HG03558 (cell line): ENCODE data around the gene BCAR3.
A peak's percentile ranks its signal among the peaks of the same experiment; 100 is the strongest.

ENCODE experiments used
- ATAC-seq: cut with Tn5 transposase; IDR thresholded peaks from one replicate; pipeline ENCODE4 v1.9.1; 2021; ENCODE audit warnings: moderate number of reproducible peaks; ENCODE audit not compliant: unreplicated experiment; ENCODE audit errors: extremely low read depth

BCAR3 gene

GRCh38 chr1:93620172-93620840 lies 61.3 kb downstream of the BCAR3 start:
- ATAC-seq = no peak

DNA sequence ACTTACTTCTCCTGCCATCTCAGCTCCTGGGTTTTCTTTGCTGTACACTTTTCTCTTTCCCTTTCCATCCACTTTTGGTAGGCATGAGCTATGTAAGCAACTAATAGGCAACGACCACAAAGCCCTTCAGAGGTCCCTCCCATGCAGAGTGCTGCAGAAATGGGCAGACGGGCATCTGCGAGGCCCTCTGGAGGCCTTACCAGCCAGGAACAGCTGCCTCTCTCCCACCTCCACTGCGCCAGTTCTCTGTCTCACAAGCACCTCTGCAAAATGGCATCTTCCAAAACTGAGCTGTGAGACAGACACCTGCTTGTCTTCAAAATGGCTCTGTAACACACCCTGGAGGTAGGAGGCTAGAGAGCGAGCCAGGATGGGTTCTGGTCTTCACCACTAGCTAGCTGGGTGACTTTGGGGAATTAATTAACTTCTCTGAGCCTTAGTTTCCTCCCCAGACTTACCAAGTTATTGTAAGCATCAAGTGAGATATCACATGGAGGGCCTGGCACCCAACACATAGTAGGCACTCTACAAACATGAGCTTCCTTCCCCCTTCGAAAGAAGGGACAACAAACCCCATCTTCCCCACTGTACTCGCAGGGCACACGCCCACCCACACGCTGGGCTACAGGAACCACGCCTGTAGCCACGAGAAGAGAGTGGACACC lies 62.0 kb downstream of the BCAR3 start:
- no peak for ATAC-seq

DNA sequence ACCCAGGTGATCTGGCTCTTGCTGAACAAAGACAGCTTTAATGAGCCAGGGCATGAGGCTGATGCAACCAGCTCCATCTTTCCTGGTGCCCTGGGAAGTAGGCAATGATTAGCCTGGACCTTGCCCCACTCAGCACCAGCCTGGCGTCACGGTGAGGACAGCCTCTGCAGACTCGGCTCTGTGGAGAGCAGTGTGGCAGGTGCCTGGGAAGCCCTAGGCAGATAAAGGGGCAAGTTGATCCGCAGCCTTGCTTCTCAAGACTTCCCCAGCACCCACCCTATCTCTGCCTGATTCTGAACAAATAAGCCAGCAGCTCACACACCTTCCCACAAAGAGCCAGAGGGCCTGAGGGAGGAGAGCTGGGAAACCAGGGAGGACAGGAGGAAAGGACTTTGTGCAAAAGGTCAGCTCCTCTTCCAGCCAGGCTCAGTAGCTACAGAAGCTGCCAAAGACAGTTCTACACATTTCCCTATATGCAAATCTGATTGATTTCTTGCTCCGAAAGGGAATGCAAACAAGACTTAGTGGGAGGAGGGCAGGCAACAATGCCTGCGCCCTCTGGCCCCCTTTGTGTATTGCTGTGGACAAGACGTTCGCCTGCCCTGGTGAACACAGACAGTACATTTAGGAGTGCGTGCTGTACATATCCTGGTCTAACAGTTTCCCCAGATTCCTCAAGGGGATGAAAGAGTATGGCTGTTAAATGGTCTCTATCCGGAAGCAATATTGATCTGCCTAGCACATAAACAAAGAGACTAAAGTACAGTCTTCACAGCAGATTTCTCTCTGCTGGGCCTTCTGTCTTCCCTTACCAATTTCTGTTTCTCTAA lies 63.8 kb downstream of the BCAR3 start:
- ATAC-seq = no peak

- ATAC-seq = no peak
Measured at GRCh38 chr1:93616996-93617669, 64.5 kb downstream of the BCAR3 start.

GRCh38 chr1:93616221-93616995 lies 65.2 kb downstream of the BCAR3 start:
- ATAC-seq = no peak

- peak; percentile 70 for ATAC-seq
Measured at GRCh38 chr1:93615582-93616150, 66.0 kb downstream of the BCAR3 start.

GRCh38 chr1:93614986-93615581 lies 66.6 kb downstream of the BCAR3 start:
- ATAC-seq = peak; percentile 23

DNA sequence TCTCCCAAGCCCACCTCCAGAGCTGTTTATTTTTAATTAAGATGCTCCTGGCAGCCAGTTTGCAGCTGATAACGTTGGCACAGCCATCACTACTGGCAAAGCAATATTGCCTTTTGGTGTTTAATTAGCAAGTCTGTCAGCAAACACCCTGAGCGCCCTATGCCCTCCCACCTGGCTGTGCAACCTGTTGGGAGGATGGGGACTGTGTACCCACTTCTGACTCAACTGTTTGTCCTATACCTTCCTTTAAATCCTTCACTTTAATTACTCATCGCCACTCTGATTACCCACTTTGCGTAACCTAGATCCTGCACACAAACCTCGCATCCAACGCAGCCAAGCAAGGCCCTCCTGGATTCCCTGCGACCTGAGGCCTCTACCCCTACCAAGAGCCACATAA lies 67.1 kb downstream of the BCAR3 start:
- no peak for ATAC-seq

GRCh38 chr1:93613898-93614297 lies 67.7 kb downstream of the BCAR3 start:
- ATAC-seq = no peak

DNA sequence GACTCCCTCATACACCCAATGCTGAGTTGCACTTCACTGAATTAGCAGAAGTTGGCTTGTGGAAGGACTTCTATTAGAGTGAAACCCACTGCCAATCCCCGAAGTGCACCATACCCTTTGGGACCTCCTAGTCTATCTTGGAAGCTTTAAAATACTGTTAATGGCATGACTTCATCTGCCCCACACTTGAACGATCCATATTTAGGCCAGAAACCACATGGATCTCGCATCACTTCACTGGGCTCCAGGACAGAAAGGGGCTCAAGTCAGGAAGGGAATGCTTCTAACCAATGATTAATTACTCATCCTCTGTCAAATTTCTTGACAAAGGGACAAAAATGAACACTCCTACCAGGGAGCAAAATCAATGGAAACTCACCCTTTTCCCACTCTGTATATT lies 69.1 kb downstream of the BCAR3 start:
- no peak for ATAC-seq

GRCh38 chr1:93611668-93612067 lies 70.0 kb downstream of the BCAR3 start:
- ATAC-seq = no peak

DNA sequence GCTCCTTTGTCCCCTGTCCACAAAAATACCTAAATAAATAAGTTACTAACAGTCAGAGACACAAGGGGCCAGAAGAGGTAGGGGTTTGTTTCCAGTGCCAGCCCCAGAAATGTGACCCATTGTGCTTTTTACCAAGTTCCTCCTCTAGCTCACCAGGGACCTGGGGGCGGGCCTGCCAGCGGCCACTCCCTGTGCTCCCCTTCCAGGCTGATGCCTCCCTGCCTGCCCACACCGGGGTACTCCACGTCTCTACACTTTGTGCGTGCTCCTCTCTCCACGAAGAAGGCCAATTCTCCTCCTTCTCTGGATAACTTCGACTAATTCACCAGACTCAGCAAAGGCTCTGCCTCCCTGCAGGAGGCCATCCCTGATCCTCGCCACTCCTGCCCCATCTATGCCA lies 72.1 kb downstream of the BCAR3 start:
- ATAC-seq = no peak

DNA sequence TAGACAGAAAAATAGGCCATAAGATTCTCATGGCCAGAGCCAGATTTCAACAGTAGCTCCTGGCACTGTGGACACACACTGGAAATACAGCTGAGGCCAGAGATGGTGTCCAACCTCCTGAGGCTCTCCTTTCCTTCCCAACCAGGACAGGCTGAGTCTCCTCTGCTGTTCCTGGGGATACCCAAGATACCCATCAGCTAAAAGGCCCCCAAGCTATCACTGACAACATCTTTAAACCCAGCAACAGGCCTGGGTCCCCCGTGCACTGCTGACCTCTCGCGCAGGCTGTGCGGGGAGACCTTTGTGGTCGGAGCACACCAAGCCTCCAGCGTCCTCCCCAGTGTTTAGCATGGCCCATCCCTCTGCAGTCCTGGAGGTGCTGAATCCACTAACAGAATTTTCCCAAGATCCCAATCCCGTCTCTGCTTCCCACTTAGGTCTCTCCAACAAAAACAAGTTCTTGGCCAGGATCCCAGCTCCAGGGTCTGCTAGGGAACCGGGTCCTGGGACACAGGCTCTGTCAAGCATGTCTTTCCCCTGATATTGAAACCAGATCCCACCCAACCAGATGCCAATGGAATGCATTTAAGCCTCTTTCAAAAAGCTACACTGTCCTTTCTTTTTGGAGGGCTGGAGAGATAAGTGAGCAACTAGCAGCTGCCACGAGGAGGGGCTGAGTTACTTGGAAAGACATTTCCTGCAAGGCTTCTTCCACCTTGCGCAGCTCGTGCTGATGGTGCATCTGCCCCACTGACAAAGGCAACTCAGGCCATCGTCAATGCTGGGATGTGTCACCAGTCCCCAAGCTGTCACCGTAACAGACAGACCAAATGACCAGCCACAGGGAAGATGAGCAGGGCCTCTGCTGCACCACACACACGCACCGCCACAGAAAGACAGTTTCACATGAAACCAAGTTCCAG lies 73.2 kb downstream of the BCAR3 start:
- no peak for ATAC-seq

- peak; percentile 88 for ATAC-seq
Measured at GRCh38 chr1:93607814-93608186, 73.8 kb downstream of the BCAR3 start.

GRCh38 chr1:93605812-93606512 lies 75.7 kb downstream of the BCAR3 start:
- no peak for ATAC-seq

DNA sequence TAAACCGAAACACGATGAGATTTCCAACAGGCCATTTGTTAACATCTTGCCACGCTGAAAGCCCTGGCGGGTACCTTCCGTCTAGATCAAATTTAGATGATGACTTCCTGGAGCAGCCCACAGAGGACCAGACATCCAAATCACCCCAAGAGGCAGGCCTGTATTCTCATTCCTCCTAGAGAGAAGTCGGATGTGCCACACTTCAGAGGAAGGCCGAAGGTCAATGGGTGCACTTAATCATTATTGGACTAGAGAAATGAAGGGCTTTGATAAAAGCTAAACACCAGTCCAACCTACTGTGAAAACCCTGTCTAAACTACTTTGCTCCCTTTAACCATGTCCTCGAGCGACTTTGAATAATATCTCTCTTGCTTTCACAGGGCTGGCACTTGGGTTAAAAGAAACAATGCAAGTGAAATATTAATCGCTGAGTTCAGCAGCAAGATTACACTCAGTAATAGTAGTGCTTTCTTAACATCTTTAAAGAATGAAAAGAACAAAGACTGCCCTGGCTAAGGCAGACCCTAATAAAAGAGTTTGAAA lies 76.5 kb downstream of the BCAR3 start:
- no peak for ATAC-seq

DNA sequence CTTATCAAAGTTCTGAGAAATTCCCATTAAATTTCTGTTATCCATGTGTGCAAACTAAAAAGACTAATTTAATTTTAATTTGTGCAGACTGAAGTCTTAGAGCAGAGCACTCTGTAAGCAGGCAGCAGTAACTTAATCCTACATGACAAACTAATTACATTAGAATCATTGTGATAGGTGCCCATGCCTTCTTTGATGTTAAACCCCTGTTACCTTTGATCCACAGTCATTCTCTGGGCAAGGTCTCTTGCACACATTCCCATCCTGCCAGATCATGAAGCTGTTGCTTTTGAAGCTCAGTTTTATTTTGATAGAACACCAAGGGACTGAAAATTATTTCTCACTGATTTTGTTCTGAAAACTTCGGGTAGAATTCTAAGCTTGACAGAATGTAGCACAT lies 77.2 kb downstream of the BCAR3 start:
- ATAC-seq = no peak
